NCI-H460 (cell line): ENCODE measurements around the gene POU3F1. TPM values are rescaled to one million over a fixed set of nuclear protein-coding genes. Genes with fewer than 3 reads are reported as not detected.
A peak's percentile ranks its signal among the peaks of the same experiment; 100 is the strongest.

Experiments used
- DNase-seq: peaks from one replicate; pipeline ENCODE4 v3.0.0-alpha.2; 2016; ENCODE audit warnings: low read depth; ENCODE audit errors: extremely low read depth
- polyA plus RNA-seq: library from polyadenylated mRNA; depleted of rRNA; stranded (reverse); fragments of >200 nt; gene quantifications from 2 replicates; pipeline ENCODE4 v1.2.3, GENCODE V29; 2014; cell fraction: nucleus; rRNA removed
- total RNA-seq: library from RNA; depleted of rRNA; stranded (reverse); fragments of >200 nt; shearing (Covaris generic); gene quantifications from 2 replicates; pipeline ENCODE4 v1.2.3, GENCODE V29; 2014; rRNA removed

The POU3F1 gene
- total RNA-seq: not detected in 2 replicates
- polyA plus RNA-seq: not detected in 2 replicates

DNA sequence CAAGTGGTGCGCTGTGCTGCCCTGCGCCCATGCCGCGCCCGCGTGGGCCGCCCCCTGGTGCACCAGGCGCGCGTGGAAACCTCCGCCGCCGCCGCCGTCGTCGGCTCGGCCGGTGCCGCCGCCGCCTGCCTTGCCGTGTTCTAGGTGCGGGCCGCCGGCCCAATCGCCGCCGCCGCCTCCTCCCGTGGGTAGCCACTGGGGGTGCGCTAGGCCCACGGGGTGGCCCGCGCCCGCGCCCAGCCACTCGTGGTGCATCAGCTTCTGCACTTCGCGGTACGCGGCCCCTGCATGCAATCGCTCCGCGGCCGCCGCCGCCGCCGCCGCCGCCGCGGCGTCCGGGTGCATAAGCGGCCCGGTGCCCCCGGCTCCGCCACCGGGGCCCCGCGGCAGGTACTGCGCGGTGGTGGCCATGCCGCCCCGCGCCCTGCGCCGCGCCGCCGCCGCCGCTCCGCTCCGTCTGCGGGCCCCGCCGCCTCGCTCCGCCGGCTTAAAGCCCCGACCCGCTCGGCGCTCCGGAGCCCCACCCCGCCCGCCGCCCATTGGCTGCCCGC is at the start of gene POU3F1:
Gene POU3F1 (minus strand): TSS at position 461 of the 551 bp plus-strand sequence. CDS start 50 bp downstream, at position 411.
- no peak for DNase-seq

- DNase-seq: no peak
These were observed 48.9 kb upstream of the POU3F1 start for GRCh38 chr1:38095454-38095931.

- DNase-seq: no peak
These were observed 48.2 kb upstream of the POU3F1 start for GRCh38 chr1:38094711-38095290.

DNA sequence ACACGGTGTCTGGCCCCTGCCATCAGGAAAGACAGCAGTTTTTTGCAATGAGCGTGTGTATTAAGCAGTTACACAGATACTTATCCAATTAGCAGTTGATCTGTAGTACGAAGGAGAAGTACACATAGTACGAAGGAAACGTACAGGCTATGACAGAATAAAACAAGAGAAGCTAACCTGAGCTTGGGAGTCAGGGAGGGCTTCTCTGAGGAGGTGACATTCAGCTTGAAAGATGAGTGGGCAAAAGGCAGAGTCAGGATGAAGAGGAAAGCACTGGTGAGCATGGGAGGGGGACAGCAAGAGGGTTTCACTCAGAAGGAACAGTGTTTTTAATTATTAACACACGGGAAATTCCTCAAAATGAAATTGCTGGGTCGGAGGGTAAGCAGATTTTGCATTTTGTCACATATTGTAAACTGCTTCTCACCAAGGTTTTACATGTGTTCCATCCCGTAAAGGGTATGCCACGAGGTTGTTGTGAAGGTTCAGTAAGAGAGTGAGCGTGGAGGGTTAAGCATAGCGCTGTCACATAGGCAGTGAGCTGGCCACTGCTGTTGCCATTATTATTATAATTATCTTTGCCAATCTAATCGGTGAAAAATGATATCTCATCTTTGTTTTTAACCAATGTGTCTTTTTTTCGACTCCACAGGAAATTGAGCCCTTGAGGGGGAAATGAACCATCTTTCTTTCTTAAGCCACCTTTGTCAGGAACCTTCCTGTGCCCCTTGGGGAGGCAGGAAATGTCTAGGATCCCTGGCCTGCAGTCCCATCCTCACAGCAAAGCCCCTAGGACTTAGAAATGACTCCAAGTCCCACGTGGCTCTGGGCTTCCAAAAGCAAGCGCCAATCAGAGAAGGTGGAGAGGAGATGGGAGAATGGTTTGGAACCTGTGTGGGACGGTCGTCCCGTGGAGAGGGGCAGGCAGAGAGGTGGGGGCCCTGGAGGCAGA is 47.3 kb upstream of the POU3F1 start:
- no peak for DNase-seq

- DNase-seq: no peak
These were observed 45.7 kb upstream of the POU3F1 start for GRCh38 chr1:38092256-38092655.

DNA sequence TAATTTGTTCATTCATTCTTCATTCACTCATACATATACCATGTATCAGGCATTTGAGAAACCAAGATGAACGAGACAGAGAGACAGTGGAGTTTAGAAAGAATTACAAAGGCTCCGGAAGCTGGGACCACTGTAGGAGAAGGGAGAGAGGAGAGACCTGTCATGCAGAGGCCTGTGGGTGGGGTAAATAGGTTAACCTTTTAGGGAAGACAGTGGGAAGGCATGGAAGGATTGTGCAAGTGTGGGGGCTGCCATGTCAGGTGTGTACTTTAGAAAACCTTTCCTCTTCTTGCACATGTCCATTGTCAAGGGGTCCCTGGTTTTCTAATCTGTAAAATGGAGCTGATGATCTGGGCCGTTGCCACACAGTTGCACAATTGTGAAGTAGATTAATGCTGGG is 44.2 kb upstream of the POU3F1 start:
- DNase-seq: no peak

DNA sequence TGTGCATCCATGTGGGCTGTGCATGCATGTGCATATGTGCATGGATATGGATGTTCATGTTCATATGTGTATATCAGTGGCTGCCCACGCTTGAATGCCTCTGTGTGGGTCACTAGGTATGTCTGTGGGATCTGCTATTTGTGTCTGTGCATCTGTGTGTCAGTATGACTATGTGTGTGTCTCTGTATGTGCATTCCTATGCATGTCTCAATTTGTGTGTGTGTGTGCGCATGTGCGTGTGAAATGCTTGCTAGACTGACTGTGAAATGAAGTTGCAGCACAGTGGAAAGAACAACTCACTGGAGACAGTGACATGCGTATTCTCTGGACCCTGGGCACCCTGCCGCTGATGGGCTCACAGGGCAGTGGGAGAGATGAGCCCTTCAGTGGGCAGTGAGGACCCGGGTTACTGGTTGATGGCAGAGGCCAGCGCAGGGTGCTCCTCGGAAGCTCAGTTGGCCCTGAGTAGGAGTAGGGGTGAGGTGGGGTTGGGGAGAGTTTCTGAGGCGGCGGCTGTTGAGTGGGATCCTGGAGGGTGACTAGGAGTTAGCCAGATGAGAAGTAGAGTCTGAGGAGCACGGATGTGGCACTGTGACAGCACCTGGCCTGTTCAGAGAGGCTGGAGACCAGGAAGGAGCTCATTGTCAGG is 43.2 kb upstream of the POU3F1 start:
- DNase-seq: no peak

- no peak for DNase-seq
These were observed 42.2 kb upstream of the POU3F1 start for GRCh38 chr1:38088791-38089190.

DNA sequence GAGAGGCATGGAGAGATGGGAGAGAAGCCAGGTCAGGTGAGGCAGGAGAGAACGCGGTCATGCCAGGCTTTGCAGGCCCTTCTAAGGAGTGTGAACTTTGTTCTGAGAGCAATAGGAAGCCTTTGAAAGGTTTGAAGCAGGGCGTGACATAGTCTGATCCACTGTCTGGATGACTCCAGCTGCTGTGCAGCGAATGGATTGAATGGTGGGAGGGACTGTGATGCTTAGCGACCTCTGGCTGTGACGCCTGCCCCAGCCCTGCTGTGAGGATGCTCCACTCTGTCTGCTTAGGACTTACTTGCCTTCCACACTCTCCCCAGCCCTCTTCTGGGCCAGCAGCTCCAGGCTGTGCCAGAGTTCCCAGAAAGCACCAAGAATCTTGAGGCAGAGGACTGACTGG is 41.8 kb upstream of the POU3F1 start:
- no peak for DNase-seq

DNA sequence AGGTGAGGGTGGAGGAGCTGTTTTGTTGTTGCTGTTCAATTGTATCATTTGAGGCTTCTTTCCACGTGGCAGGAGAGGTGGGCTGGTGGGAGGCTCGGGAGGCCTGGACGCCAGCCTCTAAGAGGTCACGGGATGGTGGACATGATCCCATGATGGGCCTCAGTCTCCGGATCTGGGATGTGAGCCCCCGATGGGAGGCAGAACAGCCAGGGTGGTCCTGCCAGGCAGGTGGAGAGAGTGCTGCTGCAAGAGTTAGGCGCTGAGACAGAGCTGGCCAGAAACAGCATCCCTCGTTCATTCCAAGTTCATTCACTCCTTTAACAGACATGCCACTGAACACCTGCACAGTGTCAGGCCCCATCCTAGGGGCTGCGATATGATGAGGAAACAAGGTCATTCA is 41.1 kb upstream of the POU3F1 start:
- no peak for DNase-seq

GRCh38 chr1:38085666-38086330 is 39.2 kb upstream of the POU3F1 start:
- no peak for DNase-seq

DNA sequence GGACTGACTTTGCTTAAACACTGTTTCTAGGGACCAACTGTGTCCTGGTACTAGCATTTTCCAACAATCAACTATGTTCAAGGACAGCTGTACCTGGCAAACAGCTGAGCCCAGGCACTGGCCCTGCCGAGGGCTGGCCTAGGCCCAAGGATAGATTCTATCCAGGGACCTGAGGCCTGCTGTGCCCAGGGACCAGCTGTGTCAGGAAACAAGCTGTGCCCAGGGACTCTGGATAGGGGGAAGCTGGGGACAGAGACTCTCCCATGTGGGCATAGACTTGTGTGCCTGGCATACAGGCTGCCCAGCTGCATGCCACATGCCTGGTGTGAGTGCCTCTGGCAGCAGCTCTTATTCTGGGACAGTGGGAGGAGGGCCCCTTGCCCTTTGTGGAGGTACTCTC is 38.1 kb upstream of the POU3F1 start:
- DNase-seq: no peak

GRCh38 chr1:38084113-38084512 is 37.5 kb upstream of the POU3F1 start:
- no peak for DNase-seq

DNA sequence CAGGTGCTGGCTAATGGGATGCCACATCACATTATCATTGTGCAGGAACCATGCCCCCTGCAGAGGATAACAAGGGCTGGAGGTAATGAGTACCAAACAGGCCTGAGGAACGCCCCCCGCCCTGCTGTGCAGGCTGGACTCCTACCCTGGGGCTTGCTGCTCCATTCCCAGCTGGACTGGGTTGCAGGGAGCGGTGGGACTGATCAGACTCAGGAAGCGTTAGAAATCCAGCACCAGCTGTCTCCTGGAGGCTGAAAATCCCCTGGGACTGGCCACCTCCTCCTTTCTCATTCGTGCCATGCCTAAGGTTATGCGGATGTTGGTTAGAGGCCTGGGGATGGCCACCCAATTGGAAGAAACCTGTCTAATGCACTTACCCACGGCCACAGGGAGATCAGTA is 36.9 kb upstream of the POU3F1 start:
- no peak for DNase-seq

- DNase-seq: no peak
These were observed 36.2 kb upstream of the POU3F1 start for GRCh38 chr1:38082769-38083263.

DNA sequence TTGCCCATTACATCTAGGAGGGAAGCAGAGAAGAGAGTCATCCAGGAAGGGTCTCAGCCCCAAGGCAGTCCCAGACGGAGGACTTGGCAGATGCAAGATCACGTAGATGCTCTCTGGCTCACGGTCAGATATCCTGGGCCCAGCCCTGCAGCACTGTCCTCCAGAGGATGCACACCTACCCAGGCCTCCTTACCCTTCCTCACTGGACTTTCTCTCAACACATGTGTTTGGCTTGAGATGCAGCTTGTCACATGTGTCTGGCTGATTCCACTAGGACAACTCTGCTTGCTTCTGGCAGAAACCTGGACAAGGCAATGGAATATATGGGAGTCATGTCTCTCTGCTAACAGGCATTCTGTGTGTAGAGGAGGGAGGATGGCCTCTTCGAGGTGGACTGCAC is 32.4 kb upstream of the POU3F1 start:
- DNase-seq: no peak

DNA sequence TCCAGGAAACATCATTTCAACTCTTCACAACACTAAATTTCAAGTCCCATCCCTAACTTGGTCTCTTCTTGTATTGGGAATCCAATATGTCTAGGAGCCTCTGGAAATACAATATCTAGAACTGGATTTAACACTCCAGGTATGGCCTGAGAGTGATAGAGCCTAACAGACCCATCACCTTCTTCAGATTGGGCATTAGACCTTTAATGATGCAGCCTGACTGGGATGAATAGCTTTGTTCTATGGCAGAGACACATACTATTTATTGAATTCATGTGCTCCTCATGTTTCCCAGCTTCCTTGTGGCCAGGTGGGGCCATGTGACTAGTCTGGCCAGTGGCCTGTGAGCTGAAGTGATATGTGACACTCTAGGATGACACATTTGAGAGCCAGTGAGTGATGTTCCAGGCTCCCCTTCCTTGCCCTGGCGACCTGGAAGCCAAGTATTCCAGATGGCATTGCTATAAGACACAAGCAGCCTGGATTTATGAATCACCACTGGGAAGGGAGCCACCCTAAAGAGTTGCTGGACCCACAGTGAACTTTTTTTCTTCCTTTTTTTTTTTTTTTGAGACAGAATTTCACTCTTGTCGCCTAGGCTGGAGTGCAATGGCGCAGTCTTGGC is 31.0 kb upstream of the POU3F1 start:
- no peak for DNase-seq

DNA sequence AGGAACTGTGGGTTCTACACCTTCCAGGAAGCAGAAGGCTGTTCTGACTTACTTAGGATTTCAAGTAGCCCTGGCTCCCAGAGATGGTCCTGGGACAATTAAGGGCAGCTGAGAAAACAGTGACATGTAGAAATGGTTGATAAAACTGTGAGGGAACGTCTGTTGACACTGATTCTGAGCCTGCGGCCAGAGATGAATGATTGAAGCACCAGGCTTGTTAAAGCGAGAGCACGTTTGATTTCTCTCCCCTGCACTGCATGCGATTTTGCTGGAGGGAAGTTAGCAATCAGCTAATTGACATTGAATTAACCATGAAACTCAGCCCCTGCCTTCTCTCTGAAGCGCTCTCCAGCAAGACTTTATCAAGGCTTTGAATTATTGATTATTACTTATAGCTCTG is 29.9 kb upstream of the POU3F1 start:
- no peak for DNase-seq

- DNase-seq: peak; percentile 14
These were observed 29.4 kb upstream of the POU3F1 start for GRCh38 chr1:38076038-38076437.

GRCh38 chr1:38075191-38075590 is 28.6 kb upstream of the POU3F1 start:
- DNase-seq: no peak
